Omental fat pad (tissue), 4 donors: Measurements from ENCODE around the gene KCNJ9. TPM values are rescaled to one million over a fixed set of nuclear protein-coding genes. Genes with fewer than 3 reads are reported as not detected.

Source experiments
- ATAC-seq: fragments of 150-250 bp; one replicate; pipeline ENCODE4 v1.9.1; 2016; ENCODE audit warnings: mild to moderate bottlenecking, moderate library complexity; ENCODE audit not compliant: low FRiP score
- DNase-seq: peaks from one replicate; pipeline ENCODE4 v3.0.0-alpha.2; 2019; ENCODE audit warnings: low spot score
- total RNA-seq, 4 donors: library from RNA; depleted of rRNA; stranded (reverse); fragments of >200 nt; gene quantifications; one replicate each; pipeline ENCODE4 v1.1.0, GENCODE V29; 2016
- TF ChIP-seq, protein P1 (sequence below), 3 donors: fragments of 450-650 bp; IDR thresholded peaks; one replicate each; pipeline ENCODE4 v1.5.1; 2016 to 2017; ENCODE audit warnings: antibody characterized with exemption in 3 of 3, mild to moderate bottlenecking in 3 of 3, moderate library complexity in 2 of 3

KCNJ9 gene
- total RNA-seq, 4 donors from 2014 or later, result not detected

DNA sequence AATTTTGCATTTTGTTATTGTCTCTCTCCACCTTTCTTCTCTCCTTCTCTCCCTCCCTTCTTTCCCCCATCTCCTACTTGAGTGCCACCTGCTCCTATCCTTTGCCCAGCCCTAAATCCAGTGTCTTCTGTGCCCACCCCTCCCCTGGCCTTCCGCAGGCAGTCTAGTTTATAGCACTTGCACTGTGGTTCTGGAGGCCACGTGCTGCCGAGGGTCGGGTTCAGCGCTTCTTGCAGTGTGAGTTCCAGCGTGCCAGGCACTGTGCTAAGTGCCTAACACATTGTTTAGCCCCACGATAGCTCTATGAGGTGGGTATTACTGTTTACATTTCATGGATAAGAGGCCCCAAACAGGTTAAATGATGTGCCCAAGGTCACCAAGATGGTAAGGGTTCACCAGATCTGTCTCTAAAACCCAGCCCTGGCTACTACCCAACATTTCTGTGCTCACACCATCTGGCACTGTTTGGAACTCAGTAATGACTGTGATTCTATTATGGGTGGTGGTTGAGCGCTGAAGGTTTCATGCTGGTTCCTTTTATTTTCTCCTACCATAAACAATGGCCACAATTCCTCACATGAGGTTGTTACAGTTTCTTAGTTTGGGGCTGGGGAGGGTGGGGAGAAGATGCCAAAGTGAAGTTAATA, 56.0 kb downstream of the KCNJ9 start:
- TF ChIP-seq, protein P1, sequence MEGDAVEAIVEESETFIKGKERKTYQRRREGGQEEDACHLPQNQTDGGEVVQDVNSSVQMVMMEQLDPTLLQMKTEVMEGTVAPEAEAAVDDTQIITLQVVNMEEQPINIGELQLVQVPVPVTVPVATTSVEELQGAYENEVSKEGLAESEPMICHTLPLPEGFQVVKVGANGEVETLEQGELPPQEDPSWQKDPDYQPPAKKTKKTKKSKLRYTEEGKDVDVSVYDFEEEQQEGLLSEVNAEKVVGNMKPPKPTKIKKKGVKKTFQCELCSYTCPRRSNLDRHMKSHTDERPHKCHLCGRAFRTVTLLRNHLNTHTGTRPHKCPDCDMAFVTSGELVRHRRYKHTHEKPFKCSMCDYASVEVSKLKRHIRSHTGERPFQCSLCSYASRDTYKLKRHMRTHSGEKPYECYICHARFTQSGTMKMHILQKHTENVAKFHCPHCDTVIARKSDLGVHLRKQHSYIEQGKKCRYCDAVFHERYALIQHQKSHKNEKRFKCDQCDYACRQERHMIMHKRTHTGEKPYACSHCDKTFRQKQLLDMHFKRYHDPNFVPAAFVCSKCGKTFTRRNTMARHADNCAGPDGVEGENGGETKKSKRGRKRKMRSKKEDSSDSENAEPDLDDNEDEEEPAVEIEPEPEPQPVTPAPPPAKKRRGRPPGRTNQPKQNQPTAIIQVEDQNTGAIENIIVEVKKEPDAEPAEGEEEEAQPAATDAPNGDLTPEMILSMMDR (IDR thresholded peaks at IDR 0.05), result no peak
- ATAC-seq (no peak), DNase-seq (no peak)

DNA sequence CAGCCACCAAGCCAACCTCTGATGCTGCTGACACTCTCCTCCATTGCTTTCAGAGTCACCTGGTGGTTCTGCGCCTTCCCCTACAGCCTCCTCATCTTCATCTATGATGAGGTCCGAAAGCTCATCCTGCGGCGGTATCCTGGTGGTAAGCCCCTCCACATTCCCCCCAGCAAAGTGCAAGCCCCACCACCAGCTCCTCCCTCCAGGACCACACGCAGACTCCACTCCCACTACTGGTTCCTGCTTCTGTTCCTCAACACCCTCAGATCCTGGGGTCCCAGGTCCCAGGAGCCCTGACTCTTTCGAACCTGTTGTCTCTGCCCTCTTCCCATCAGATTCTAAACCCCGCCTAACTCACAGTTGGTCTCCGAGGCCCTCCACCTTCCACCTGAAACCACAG, 58.5 kb downstream of the KCNJ9 start:
- DNase-seq (no peak), ATAC-seq (no peak)
- TF ChIP-seq, protein P1 (IDR thresholded peaks at IDR 0.05), result no peak

Other genes with a start within 250 kb of the KCNJ9 start
- not detected for gene VSIG8, start 218.9 kb upstream of the KCNJ9 start, total RNA-seq
- gene CFAP45, start 181.4 kb upstream of the KCNJ9 start, total RNA-seq, result 1 to 10 TPM in 1 of 4 donors, under 1 TPM in 2, not detected in 1; 0.84 to 5.3 (median 0.95) TPM
- 100 to 1,000 TPM; 242 to 569 (median 258) TPM for gene TAGLN2, start 156.0 kb upstream of the KCNJ9 start, total RNA-seq
- gene IGSF9, start 135.9 kb upstream of the KCNJ9 start, total RNA-seq, result 10 to 100 TPM in 1 of 4 donors, 1 to 10 TPM in 2, not detected in 1; 4.3 to 11.0 (median 9.4) TPM
- gene SLAMF9, start 127.3 kb upstream of the KCNJ9 start, total RNA-seq, result 1 to 10 TPM in 2 of 4 donors, under 1 TPM in 1, not detected in 1; 0.56 to 7.2 (median 1.0) TPM
- gene PIGM, start 49.5 kb upstream of the KCNJ9 start, total RNA-seq, result 1 to 10 TPM; 3.0 to 4.7 (median 4.0) TPM
- not detected for gene KCNJ10, start 11.4 kb upstream of the KCNJ9 start, total RNA-seq
- gene IGSF8, start 17.1 kb downstream of the KCNJ9 start, total RNA-seq, result 10 to 100 TPM; 17.5 to 20.5 (median 18.6) TPM
- 10 to 100 TPM; 45.5 to 91.1 (median 76.3) TPM for gene ATP1A2, start 34.2 kb downstream of the KCNJ9 start, total RNA-seq
- 1 to 10 TPM in 1 of 4 donors, under 1 TPM in 1, not detected in 2; 0.47 to 1.6 TPM for gene ATP1A4, start 70.1 kb downstream of the KCNJ9 start, total RNA-seq
- gene CASQ1, start 109.0 kb downstream of the KCNJ9 start, total RNA-seq, result under 1 TPM in 2 of 4 donors, not detected in 2; 0.48 to 0.69 TPM
- 100 to 1,000 TPM in 3 of 4 donors, 10 to 100 TPM in 1; 89.1 to 214 (median 153) TPM for gene PEA15, start 123.8 kb downstream of the KCNJ9 start, total RNA-seq
- 100 to 1,000 TPM; 101 to 164 (median 134) TPM for gene DCAF8, start 181.0 kb downstream of the KCNJ9 start, total RNA-seq
- gene PEX19, start 203.6 kb downstream of the KCNJ9 start, total RNA-seq, result 100 to 1,000 TPM in 2 of 4 donors, 10 to 100 TPM in 2; 66.7 to 117 (median 96.9) TPM